Measurements from ENCODE around the gene RAB3IL1.

Gene RAB3IL1

GRCh38 chr11:61962213-61963015 lies 45.0 kb upstream of the RAB3IL1 start:
- TF ChIP-seq CTCF (conservative IDR thresholded peaks at IDR 0.05; ENCODE audit: low read length) = no peak
- H3K4me3 ChIP-seq (ENCODE audit: low read length) = no peak overlapping the region
- DNase-seq (ENCODE audit: low read depth) = peak; percentile 56

- no peak overlapping the region for H3K4me3 ChIP-seq (ENCODE audit: low read length)
- DNase-seq (ENCODE audit: low read depth) = peak; percentile 73
- no peak for TF ChIP-seq CTCF (conservative IDR thresholded peaks at IDR 0.05; ENCODE audit: low read length)
Observed at GRCh38 chr11:61961570-61962212, 44.3 kb upstream of the RAB3IL1 start.

- no peak overlapping the region for H3K4me3 ChIP-seq (ENCODE audit: low read length)
- DNase-seq (ENCODE audit: low read depth) = no peak
- TF ChIP-seq CTCF (conservative IDR thresholded peaks at IDR 0.05; ENCODE audit: low read length) = no peak
Observed at GRCh38 chr11:61960532-61960931, 43.2 kb upstream of the RAB3IL1 start.

- H3K4me3 ChIP-seq (ENCODE audit: low read length) = no peak overlapping the region
- no peak for TF ChIP-seq CTCF (conservative IDR thresholded peaks at IDR 0.05; ENCODE audit: low read length)
- DNase-seq (ENCODE audit: low read depth) = no peak
Observed at GRCh38 chr11:61959678-61960077, 42.3 kb upstream of the RAB3IL1 start.

GRCh38 chr11:61959114-61959513 lies 41.7 kb upstream of the RAB3IL1 start:
- DNase-seq (ENCODE audit: low read depth) = no peak
- no peak for TF ChIP-seq CTCF (conservative IDR thresholded peaks at IDR 0.05; ENCODE audit: low read length)
- no peak overlapping the region for H3K4me3 ChIP-seq (ENCODE audit: low read length)

- no peak for TF ChIP-seq CTCF (conservative IDR thresholded peaks at IDR 0.05; ENCODE audit: low read length)
- DNase-seq (ENCODE audit: low read depth) = no peak
- no peak overlapping the region for H3K4me3 ChIP-seq (ENCODE audit: low read length)
Observed at GRCh38 chr11:61958590-61958989, 41.2 kb upstream of the RAB3IL1 start.

Data from AG10803 (cell line).